Sigmoid colon (tissue), 4 donors: ENCODE measurements around the gene CDRT4.

Source experiments
- CTCF ChIP-seq, 4 experiments: fragments of 450-650 bp in 3 of 4; fragments of 200-600 bp in 1 of 4; IDR thresholded peaks; one replicate each; pipeline ENCODE4 v1.5.1; 2016 to 2019; ENCODE audit warnings: antibody characterized with exemption in 4 of 4, mild to moderate bottlenecking in 3 of 4, moderate library complexity in 2 of 4
- POLR2A ChIP-seq, 2 donors: fragments of 450-650 bp; IDR thresholded peaks; one replicate each; pipeline ENCODE4 v1.6.1; 2016; ENCODE audit warnings: antibody characterized with exemption in 2 of 2, mild to moderate bottlenecking in 2 of 2, moderate library complexity in 2 of 2
- POLR2AphosphoS5 ChIP-seq, 4 donors: sonication (generic); formaldehyde crosslinking; IDR thresholded peaks; one replicate each; pipeline ENCODE4 v1.6.1; 2017; ENCODE audit warnings: antibody characterized with exemption in 4 of 4

- no peak for TF ChIP-seq POLR2A (IDR thresholded peaks at IDR 0.05)
- TF ChIP-seq CTCF (IDR thresholded peaks at IDR 0.05), result no peak
- no peak for TF ChIP-seq POLR2AphosphoS5 (IDR thresholded peaks at IDR 0.05)
These were observed 12.8 kb upstream of the CDRT4 start for GRCh38 chr17:15480204-15480603.
